Measurements from ENCODE around the gene ARL13B. TPM values are rescaled to one million over a fixed set of nuclear protein-coding genes. Genes with fewer than 3 reads are reported as not detected.

Gene ARL13B
- total and polyA plus RNA-seq, 2 donors (not counting 1 experiment from before 2014, with no cell fraction given) = 8.4 to 10.7 TPM

- H3K36me3 ChIP-seq (ENCODE audit: control insufficient read depth, insufficient read depth, low read length) = no peaks in the 10 kb centered on the region
- no peaks in the 10 kb centered on the region for H4K20me1 ChIP-seq (ENCODE audit: control insufficient read depth, extremely low read depth, insufficient read depth, low read length)
These were observed 86.8 kb downstream of the ARL13B start for GRCh38 chr3:94066506-94067500.

DNA sequence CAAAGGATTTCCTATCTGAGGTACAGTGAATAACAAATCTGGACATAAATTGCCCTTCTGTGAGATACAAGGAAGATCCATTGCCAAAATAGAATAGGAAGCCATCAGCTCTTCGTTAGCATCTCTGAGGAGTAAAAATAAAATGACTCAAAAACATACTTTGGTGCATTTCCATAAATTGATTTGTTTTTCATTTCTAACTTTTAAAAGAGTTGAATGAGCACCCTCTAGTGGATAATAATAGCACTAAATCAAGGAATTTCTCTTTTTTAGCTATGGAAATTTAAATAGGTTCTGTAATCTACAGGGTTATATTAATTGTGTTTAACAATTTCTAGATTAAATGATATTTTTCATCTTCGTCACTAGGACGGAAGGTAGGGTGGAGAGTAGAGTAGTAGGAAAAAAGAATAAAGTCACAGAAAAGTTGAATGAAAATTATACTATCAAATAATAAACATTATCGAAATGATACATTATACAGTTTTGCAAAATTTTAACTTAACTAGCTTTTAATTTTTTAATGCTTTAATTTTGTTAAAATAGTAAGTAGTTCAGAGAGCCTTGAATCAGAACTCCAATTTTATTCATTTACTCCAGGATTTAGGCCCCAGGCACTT, 89.3 kb downstream of the ARL13B start:
- Histone ChIP-seq H4K20me1 (ENCODE audit: control insufficient read depth, extremely low read depth, insufficient read depth, low read length) (no peaks in the 10 kb centered on the region), H3K4me3 (replicated peaks in 1 of 4; ENCODE audit: control extremely low read depth in 1 of 4, insufficient read depth in 1 of 4, low read depth in 3 of 4, low read length in 4 of 4) (no peak overlapping the region), H3K4me1 (ENCODE audit: control insufficient read depth, extremely low read depth, insufficient read depth, low read length) (no peaks in the 10 kb centered on the region), H2AFZ (ENCODE audit: low read length) (peak overlapping the region; percentile 78), H3K9me3 (ENCODE audit: control insufficient read depth, insufficient read depth, low read depth, low read length) (no peaks in the 10 kb centered on the region), H3K9ac (ENCODE audit: insufficient read depth, low read length) (no peak overlapping the region), H3K4me2 (ENCODE audit: extremely low read depth, insufficient read depth, low read length) (peak overlapping the region; percentile 49), H3K36me3 (ENCODE audit: control insufficient read depth, insufficient read depth, low read length) (no peaks in the 10 kb centered on the region), H3K27ac (ENCODE audit: insufficient read depth, low read length) (peak overlapping the region; percentile 16), H3K27me3 (ENCODE audit: control insufficient read depth, insufficient read depth, low read length) (no peaks in the 10 kb centered on the region), H3K79me2 (ENCODE audit: control insufficient read depth, insufficient read depth, low read length) (peaks cover 5% of the 10 kb centered on the region)
- DNase-seq (ENCODE audit: low read depth in 2 of 2) = peak; percentile 17 to 57
- TF ChIP-seq CTCF (conservative IDR thresholded peaks at IDR 0.05 in 1 of 2, IDR thresholded peaks at IDR 0.05 in 1 of 2; ENCODE audit: low read depth in 1 of 2, low read length in 2 of 2) = peak in 1 of 2 donors; percentile 37
- no peak for TF ChIP-seq EZH2 (IDR thresholded peaks at IDR 0.05; ENCODE audit: low read length, missing control alignments)

More at GRCh38 chr3:94066506-94067500, 86.8 kb downstream of the ARL13B start:
- Histone ChIP-seq H3K4me3 (replicated peaks in 1 of 4; ENCODE audit: control extremely low read depth in 1 of 4, insufficient read depth in 1 of 4, low read depth in 3 of 4, low read length in 4 of 4) (no peak overlapping the region), H3K9ac (ENCODE audit: insufficient read depth, low read length) (no peak overlapping the region), H3K4me1 (ENCODE audit: control insufficient read depth, extremely low read depth, insufficient read depth, low read length) (no peaks in the 10 kb centered on the region), H2AFZ (ENCODE audit: low read length) (no peak overlapping the region), H3K27me3 (ENCODE audit: control insufficient read depth, insufficient read depth, low read length) (no peaks in the 10 kb centered on the region), H3K9me3 (ENCODE audit: control insufficient read depth, insufficient read depth, low read depth, low read length) (no peaks in the 10 kb centered on the region), H3K27ac (ENCODE audit: insufficient read depth, low read length) (no peak overlapping the region), H3K4me2 (ENCODE audit: extremely low read depth, insufficient read depth, low read length) (no peak overlapping the region), H3K79me2 (ENCODE audit: control insufficient read depth, insufficient read depth, low read length) (peaks cover 15% of the 10 kb centered on the region)
- TF ChIP-seq EZH2 (IDR thresholded peaks at IDR 0.05; ENCODE audit: low read length, missing control alignments) = no peak
- TF ChIP-seq CTCF (conservative IDR thresholded peaks at IDR 0.05 in 1 of 2, IDR thresholded peaks at IDR 0.05 in 1 of 2; ENCODE audit: low read depth in 1 of 2, low read length in 2 of 2) = no peak
- DNase-seq (ENCODE audit: low read depth in 2 of 2) = no peak

DNA sequence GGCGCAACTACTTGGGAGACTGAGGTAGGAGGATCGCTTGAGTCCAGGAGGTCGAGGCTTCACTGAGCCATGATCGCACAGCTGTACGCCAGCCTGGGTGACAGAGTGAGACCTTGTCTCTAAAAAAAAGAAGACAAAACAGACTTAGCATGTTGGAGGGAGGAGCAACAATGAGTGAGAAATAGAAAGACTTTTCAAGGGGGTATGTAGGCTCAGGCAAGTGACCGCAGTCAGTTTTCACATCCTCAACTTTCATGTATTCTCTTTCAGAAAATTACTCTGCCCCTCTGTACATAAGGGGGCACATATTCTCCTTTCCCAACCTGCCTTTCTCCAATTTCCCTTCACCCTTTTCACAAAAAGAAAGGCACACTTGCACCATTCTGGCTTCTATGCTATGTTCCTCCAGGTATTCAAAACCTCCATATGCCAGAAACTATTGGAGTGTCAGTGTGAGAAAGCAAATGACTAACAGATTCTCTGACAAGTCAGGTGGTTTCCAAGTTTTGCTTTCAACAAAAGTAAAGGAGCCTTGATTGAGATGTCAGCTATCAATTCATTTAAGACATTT, 90.5 kb downstream of the ARL13B start:
- no peak overlapping the region for H3K9ac ChIP-seq (ENCODE audit: insufficient read depth, low read length)
- H2AFZ ChIP-seq (ENCODE audit: low read length) = no peak overlapping the region
- TF ChIP-seq CTCF (conservative IDR thresholded peaks at IDR 0.05 in 1 of 2, IDR thresholded peaks at IDR 0.05 in 1 of 2; ENCODE audit: low read depth in 1 of 2, low read length in 2 of 2) (no peak), EZH2 (IDR thresholded peaks at IDR 0.05; ENCODE audit: low read length, missing control alignments) (no peak)
- H3K79me2 ChIP-seq (ENCODE audit: control insufficient read depth, insufficient read depth, low read length) = no peaks in the 10 kb centered on the region
- H3K4me2 ChIP-seq (ENCODE audit: extremely low read depth, insufficient read depth, low read length) = no peak overlapping the region
- no peaks in the 10 kb centered on the region for H4K20me1 ChIP-seq (ENCODE audit: control insufficient read depth, extremely low read depth, insufficient read depth, low read length)
- H3K4me3 ChIP-seq (replicated peaks in 1 of 4; ENCODE audit: control extremely low read depth in 1 of 4, insufficient read depth in 1 of 4, low read depth in 3 of 4, low read length in 4 of 4) = no peak overlapping the region
- H3K27ac ChIP-seq (ENCODE audit: insufficient read depth, low read length) = no peak overlapping the region
- H3K4me1 ChIP-seq (ENCODE audit: control insufficient read depth, extremely low read depth, insufficient read depth, low read length) = no peaks in the 10 kb centered on the region
- H3K9me3 ChIP-seq (ENCODE audit: control insufficient read depth, insufficient read depth, low read depth, low read length) = no peaks in the 10 kb centered on the region
- H3K36me3 ChIP-seq (ENCODE audit: control insufficient read depth, insufficient read depth, low read length) = no peaks in the 10 kb centered on the region
- H3K27me3 ChIP-seq (ENCODE audit: control insufficient read depth, insufficient read depth, low read length) = no peaks in the 10 kb centered on the region
- DNase-seq (ENCODE audit: low read depth in 2 of 2) = no peak

All from fibroblast of lung (primary cell).